Measurements from ENCODE around the gene RHBDL1.

Gene RHBDL1

DNA sequence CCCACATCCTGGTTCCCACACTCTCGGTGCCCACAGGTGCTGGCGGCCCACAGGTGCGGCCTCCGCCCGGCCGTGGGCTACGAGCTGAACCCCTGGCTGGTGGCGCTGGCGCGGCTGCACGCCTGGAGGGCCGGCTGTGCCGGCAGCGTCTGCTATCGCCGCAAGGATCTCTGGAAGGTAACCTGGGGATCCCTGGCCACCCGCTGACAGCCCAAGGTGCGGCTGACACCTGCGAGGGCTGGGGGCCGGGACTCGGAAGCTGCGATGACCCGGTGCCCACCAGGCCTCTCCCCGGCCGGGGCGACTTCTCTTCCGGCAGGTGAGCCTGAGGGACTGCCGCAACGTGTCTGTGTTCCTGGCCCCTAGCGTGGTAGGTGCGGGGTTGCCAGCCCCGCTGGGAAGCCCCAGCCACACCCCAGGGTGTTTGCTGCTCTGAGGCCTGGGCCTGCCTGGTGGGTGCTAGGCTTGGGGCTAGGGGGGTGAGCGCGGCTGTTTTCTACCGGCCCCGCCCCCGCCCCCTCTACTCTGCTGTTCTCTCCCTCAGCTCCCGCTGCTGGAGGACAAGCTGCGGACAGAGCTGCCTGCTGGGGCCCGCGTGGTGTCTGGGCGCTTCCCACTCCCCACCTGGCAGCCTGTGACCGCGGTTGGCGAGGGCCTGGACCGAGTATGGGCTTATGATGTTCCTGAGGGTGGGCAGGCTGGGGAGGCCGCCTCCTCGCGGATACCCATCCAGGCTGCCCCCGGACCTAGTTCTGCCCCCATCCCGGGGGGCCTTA is 46.5 kb downstream of the RHBDL1 start:
- DNase-seq = no peak

DNA sequence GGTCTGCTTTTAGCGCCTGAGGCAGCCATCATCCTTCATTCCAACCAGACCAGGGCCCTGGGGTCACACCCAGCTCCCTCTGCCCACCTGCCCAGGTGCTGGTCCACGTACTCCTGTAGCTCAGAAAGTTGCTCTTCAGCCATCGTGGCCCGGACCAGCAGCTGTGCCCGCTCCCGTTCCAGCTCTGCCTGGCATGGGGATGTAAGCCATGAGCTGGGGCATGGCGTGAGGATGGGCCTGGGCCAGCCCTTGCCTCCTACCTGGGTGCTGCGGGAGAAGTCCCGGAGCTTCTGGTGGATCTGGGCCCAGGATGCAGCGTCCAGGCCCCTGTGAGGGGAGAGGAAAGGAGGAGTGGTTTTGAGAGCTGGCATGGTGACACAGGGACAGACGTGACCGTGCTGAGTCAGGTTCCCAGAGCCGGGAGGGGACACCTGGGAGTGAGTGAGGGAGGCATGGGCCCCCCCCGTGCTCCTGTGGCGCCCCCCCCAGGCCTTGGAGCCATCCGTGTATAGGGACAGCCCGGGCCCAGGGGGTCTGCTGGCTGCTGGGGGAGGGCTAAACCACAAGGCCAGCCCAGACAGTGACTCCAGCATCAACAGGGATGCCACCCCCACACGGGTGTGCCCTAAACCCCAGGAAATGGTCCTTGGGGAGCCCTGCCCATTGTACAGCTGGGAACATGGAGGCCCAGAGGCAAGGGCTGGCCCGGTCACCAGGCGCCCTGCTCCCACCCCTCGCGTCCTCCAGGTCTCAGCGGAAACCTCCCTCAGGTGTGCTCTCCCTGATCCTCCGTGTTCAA is 47.6 kb downstream of the RHBDL1 start:
- DNase-seq = no peak

DNA sequence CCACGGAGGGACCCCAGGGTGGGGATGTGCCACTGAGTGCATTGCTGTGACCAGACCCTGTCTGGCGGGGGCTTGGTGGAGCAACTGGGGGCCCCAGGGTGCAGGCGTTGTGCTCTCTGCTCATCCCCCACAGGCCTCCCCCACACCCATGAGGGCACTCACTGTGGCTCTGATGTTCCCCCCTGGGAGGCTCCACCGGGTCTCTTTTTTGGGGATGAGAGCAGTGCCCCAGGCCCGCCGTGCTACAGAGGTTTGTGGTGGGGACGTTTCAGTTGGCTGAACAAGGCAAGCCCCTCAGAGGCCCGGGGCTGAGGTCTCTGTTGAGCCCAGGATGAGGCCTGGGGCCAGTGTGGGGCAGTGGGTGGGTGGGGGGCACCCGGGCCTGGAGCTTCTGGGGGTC is 48.2 kb downstream of the RHBDL1 start:
- no peak for DNase-seq

DNA sequence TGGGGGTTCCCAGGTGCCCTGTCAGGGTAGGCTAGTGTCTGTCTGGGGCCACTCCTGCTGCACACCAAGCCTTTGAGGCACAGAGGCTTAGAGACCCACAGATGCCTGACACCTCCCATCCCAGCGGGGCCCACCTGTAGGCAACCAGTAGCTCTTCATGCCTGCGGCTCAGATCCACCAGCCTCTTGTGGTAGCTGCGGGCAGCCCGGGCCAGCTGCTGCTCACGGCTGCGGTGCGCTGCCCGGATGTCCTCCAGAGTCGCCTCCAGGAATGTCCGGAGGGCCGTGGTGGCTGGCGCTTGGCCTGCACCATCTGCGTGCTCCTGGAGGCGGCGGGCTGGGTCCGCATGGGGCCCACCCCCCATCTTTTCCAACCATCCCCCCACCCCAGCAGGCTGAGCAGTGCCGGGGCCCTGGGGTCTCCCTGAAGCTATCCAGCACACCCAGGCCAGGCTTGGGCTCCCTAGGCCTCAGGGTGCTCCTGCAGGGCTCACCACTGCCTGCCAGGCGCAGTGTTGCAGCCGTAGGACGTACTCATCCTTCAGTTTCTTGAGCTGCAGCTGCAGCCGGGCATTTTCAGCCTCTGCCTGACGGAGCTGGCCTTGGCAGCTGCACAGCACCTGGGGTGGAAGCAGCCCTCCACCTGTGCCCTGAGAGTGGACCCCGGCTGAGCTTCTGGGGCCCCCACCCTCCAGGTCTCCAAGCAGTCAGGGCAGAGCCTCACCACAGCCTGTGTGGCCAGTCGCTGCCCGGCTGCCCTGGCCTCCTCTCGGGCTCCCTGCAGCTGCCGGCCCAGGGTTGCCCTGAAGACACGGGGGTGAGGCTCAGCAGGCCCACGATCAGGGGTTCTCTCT is 48.9 kb downstream of the RHBDL1 start:
- DNase-seq = no peak

DNA sequence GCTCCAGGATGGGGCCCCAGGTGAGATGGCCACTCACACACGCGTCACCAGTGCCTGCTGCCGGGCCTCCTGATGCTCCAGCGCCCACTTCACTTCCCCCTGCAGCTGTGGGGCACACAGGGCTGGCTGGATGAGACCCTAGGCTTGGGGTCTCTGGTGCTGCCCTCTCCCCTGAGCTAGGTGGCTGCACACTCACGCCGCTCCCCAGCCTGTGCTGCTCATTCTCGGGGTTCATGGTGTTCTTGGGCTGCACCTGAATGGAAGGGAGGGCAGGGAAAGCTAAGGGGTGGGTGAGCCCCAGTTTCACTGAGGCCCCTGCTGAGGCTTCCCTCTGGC is 49.5 kb downstream of the RHBDL1 start:
- DNase-seq = no peak

GRCh38 chr16:725463-726187 is 50.2 kb downstream of the RHBDL1 start:
- no peak for DNase-seq

- no peak for DNase-seq
These were observed 50.6 kb downstream of the RHBDL1 start for GRCh38 chr16:726188-726437.

DNA sequence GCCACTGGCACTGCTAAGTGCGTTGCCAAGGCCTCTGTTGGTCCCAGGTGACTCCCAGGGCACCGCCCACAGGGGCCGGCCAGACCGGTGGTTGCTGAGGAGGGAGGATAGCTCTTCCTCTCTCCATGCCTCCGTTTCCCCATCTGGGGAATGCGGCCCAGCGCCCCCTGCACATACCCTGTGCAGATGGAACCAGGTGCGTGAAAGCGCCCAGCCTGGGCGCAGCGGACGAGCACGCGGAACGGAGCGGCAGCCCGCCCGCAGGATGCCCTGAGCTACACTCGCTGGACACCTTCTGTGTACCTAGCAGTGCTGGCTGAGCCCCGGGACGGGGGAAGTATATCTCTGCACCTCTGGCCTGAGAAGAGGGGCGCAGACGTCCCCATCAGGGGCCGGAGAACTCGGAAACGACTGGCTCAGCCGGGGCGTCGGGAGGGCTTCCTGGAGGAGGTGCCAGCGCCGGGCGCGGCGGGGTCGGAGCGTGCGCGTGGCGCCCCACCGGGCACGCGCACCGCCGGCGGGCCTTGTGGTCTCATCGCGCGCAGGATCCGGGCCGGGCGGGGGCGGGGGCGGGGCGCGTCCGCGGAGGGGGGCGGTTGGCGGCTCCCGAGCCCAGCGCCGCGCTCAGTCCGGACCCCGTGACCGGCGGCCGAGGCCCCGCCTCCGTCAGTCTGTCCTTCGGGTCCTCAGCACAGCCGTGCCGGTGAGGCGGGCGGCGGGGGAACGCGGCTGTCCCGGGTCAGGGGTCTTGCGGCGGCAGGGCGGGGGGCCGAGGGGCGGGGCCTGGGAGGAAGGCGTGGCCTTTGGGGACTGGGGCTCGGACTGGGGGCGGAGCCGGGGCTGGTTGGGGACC is 51.2 kb downstream of the RHBDL1 start, which contains the start of the genes CCDC78 and HAGHL:
Gene CCDC78 (minus strand): TSS at position 6 of the 853 bp plus-strand sequence. CDS start 76 bp downstream, outside the sequence.
Gene HAGHL (plus strand): TSS at position 669 of the 853 bp plus-strand sequence. CDS start 404 bp downstream, outside the sequence.
- peak; percentile 80 for DNase-seq

GRCh38 chr16:727291-727977 is 52.0 kb downstream of the RHBDL1 start:
- DNase-seq = no peak
